HepG2 (cell line): ENCODE results near the gene REC114. TPM values are rescaled to one million over a fixed set of nuclear protein-coding genes. Genes with fewer than 3 reads are reported as not detected.

Source experiments
- ELF1 ChIP-seq: sonication (generic); formaldehyde crosslinking; IDR thresholded peaks from 2 replicates; pipeline ENCODE4 v1.4.0; 2020; ENCODE audit warnings: missing genetic modification reagents
- HNRNPLL ChIP-seq: fragments of 200-400 bp; formaldehyde crosslinking; IDR thresholded peaks from 2 replicates; pipeline ENCODE4 v1.6.1; 2017; ENCODE audit warnings: mild to moderate bottlenecking, low read depth, low read length; ENCODE audit not compliant: poor library complexity, severe bottlenecking
- ZNF558 ChIP-seq: sonication (generic); formaldehyde crosslinking; IDR thresholded peaks from 2 replicates; pipeline ENCODE4 v1.9.0; 2022; ENCODE audit warnings: mild to moderate bottlenecking, missing genetic modification reagents, borderline replicate concordance
- ZNF790 ChIP-seq: sonication (generic); formaldehyde crosslinking; IDR thresholded peaks from 2 replicates; pipeline ENCODE4 v1.8.0; 2022; ENCODE audit warnings: missing genetic modification reagents, mild to moderate bottlenecking, borderline replicate concordance
- polyA plus RNA-seq, 8 experiments: library from polyadenylated mRNA; depleted of rRNA in 3 of 8; stranded (reverse) in 7 of 8; unstranded in 1 of 8; fragments of >200 nt; fragmentation: Illumina TruSeq in 4 of 8; extraction: Trizol in 4 of 8; gene quantifications; 2 replicates each; pipeline versions ENCODE4 v1.2.1 to v1.2.3, GENCODE V29; 2011 to 2016; ENCODE audit warnings: low read depth in 4 of 8, missing spikeins in 1 of 8, mixed read lengths in 1 of 8; ENCODE audit not compliant: insufficient read depth in 1 of 8
- total RNA-seq, 5 experiments: library from RNA; depleted of rRNA; stranded (reverse); fragments of >200 nt; fragmentation: Illumina TruSeq; extraction: Trizol; gene quantifications; 2 replicates each; pipeline ENCODE4 v1.2.3, GENCODE V29; 2016; ENCODE audit warnings: low read depth in 1 of 5
- TF ChIP-seq, protein P1 (sequence below): sonication (generic); formaldehyde crosslinking; IDR thresholded peaks from 2 replicates; pipeline ENCODE4 v1.8.1; 2022; ENCODE audit warnings: mild to moderate bottlenecking, missing genetic modification reagents
- TF ChIP-seq, protein P2 (sequence below): IDR thresholded peaks from 2 replicates; pipeline ENCODE4 v1.6.1; 2016; ENCODE audit warnings: mild to moderate bottlenecking
- TF ChIP-seq, protein P3 (sequence below): sonication (generic); formaldehyde crosslinking; IDR thresholded peaks from 2 replicates; pipeline ENCODE4 v1.4.0; 2020; ENCODE audit warnings: mild to moderate bottlenecking, missing genetic modification reagents, borderline replicate concordance
- TF ChIP-seq, protein P4 (sequence below): sonication (generic); formaldehyde crosslinking; IDR thresholded peaks from 2 replicates; pipeline ENCODE4 v1.5.0; 2020; ENCODE audit warnings: missing genetic modification reagents, mild to moderate bottlenecking, borderline replicate concordance

REC114 gene
- total and polyA plus RNA-seq, 2 of the 13 experiments (the other 11 are each of a cell fraction or from before 2014, with no cell fraction given), result not detected

DNA sequence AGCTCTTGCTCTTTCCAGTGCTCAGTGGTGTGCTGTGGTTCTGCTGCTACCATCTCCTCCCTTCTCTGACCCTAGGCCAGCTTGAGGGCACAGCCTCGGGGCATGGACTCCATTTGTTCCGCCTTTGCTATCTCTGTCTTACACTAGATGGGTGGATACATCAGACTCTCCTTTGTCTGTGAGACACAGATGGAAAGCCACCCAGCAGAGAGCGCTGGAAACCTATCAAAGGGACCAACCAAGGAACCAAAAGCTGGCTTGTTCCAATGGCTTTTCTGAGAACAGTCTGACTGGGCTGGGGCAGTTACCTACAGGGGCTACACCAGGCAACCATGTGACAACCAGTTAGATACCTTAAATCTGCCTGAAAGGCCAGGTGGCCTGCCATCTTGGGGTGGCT is 126.4 kb downstream of the REC114 start (continued):
- TF ChIP-seq, protein P1, sequence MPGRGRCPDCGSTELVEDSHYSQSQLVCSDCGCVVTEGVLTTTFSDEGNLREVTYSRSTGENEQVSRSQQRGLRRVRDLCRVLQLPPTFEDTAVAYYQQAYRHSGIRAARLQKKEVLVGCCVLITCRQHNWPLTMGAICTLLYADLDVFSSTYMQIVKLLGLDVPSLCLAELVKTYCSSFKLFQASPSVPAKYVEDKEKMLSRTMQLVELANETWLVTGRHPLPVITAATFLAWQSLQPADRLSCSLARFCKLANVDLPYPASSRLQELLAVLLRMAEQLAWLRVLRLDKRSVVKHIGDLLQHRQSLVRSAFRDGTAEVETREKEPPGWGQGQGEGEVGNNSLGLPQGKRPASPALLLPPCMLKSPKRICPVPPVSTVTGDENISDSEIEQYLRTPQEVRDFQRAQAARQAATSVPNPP (CRISPR knock-in tag), result no peak
- TF ChIP-seq ELF1 (CRISPR knock-in tag), result no peak
- TF ChIP-seq, protein P2, sequence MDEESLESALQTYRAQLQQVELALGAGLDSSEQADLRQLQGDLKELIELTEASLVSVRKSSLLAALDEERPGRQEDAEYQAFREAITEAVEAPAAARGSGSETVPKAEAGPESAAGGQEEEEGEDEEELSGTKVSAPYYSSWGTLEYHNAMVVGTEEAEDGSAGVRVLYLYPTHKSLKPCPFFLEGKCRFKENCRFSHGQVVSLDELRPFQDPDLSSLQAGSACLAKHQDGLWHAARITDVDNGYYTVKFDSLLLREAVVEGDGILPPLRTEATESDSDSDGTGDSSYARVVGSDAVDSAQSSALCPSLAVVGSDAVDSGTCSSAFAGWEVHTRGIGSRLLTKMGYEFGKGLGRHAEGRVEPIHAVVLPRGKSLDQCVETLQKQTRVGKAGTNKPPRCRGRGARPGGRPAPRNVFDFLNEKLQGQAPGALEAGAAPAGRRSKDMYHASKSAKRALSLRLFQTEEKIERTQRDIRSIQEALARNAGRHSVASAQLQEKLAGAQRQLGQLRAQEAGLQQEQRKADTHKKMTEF (CRISPR knock-in tag), result no peak
- TF ChIP-seq ZNF558 (CRISPR knock-in tag), result no peak
- no peak for TF ChIP-seq HNRNPLL
- TF ChIP-seq, protein P3, sequence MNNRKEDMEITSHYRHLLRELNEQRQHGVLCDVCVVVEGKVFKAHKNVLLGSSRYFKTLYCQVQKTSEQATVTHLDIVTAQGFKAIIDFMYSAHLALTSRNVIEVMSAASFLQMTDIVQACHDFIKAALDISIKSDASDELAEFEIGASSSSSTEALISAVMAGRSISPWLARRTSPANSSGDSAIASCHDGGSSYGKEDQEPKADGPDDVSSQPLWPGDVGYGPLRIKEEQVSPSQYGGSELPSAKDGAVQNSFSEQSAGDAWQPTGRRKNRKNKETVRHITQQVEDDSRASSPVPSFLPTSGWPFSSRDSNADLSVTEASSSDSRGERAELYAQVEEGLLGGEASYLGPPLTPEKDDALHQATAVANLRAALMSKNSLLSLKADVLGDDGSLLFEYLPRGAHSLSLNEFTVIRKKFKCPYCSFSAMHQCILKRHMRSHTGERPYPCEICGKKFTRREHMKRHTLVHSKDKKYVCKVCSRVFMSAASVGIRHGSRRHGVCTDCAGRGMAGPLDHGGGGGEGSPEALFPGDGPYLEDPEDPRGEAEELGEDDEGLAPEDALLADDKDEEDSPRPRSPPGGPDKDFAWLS, result no peak
- no peak for TF ChIP-seq ZNF790 (CRISPR knock-in tag)
- TF ChIP-seq, protein P4, sequence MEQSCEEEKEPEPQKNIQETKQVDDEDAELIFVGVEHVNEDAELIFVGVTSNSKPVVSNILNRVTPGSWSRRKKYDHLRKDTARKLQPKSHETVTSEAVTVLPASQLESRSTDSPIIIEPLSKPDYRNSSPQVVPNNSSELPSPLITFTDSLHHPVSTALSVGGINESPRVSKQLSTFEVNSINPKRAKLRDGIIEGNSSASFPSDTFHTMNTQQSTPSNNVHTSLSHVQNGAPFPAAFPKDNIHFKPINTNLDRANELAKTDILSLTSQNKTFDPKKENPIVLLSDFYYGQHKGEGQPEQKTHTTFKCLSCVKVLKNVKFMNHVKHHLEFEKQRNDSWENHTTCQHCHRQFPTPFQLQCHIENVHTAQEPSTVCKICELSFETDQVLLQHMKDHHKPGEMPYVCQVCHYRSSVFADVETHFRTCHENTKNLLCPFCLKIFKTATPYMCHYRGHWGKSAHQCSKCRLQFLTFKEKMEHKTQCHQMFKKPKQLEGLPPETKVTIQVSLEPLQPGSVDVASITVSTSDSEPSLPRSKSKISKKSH (CRISPR knock-in tag), result no peak
- TF ChIP-seq, all 625 proteins: peak for 0
